Right renal cortex interstitium (tissue), 3 donors: Measurements from ENCODE around the gene PLEKHA7. TPM values are rescaled to one million over a fixed set of nuclear protein-coding genes. Genes with fewer than 3 reads are reported as not detected.
"Not testable (repeated sequence)": the region's sequence is repeated elsewhere in the genome, so short reads cannot be mapped to it uniquely, and the experiment has no call there.

Experiments used
- DNase-seq, 3 donors: peaks; one replicate each; pipeline ENCODE4 v3.0.0-alpha.2; 2013; ENCODE audit warnings: low read depth in 3 of 3, low spot score in 2 of 3
- polyA plus RNA-seq, 3 donors: library from polyadenylated mRNA; unstranded; fragments of 120-200 nt; gene quantifications; one replicate each; pipeline ENCODE4 v1.2.1, GENCODE V29; 2013; ENCODE audit not compliant: insufficient read length in 3 of 3

The PLEKHA7 gene
- polyA plus RNA-seq, 3 donors = 48.3 to 53.0 (median 49.3) TPM

- no peak for DNase-seq
These were observed 31.9 kb downstream of the PLEKHA7 start for GRCh38 chr11:16982256-16982671.

- DNase-seq = no peak
These were observed 32.5 kb downstream of the PLEKHA7 start for GRCh38 chr11:16981651-16982194.

DNA sequence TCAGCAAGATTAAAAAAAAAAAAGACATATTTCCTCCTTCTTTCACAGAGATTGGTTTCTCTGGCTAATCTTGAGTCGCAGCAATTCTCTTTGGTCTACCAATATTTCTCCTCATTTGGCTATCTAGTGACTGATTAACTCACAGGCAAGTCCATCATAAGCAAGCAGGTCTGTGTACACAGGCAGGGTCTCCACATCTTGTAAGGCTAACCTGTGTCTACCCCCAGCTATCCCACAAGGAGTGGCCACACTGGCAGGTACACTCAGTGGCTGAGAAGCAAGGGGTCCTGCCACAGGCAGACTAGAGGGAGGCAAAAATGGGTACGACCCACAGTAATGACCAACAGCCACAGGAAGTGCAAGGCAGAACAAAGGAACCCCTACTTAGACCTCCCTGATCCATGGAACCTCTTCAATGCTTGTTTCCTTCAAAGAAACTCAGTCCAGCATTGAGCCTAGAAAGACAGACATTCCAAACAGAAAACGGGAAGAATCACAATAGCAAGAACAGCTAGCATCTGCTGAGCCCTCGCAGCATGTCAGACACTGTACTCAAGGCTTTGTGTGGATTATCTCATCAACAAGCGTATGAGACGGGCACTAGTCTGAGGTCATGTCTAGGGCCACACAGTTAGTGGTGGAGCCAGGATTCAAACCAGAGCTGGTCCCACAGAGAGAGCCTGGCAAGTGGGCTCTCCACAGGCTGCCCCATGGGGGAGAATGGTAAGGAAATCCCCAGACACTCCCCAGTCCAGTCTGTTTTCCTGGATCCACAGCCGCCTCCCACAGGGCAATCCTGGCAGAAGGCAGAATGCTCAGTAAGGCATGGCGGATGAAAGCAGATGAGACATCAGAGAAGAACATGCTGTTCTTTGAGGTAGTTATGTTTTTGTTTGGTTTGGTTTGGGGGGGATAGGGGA, 34.3 kb downstream of the PLEKHA7 start:
- no peak for DNase-seq

DNA sequence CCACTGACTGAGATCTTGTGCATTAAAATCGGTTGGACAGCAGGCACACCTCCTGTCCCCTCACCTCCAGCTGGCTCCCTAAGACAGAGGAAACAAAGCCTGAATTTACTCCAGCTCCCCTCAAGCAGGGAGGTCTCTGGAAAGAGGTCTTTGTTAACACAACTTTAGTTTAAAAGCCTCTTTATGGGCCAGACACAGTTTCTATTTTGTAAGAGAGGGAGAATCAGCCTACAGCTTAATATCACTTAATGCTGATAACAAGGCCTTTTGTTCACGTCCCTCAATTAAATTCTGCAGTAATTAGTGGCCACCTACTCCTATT, 36.3 kb downstream of the PLEKHA7 start:
- DNase-seq = no peak

DNA sequence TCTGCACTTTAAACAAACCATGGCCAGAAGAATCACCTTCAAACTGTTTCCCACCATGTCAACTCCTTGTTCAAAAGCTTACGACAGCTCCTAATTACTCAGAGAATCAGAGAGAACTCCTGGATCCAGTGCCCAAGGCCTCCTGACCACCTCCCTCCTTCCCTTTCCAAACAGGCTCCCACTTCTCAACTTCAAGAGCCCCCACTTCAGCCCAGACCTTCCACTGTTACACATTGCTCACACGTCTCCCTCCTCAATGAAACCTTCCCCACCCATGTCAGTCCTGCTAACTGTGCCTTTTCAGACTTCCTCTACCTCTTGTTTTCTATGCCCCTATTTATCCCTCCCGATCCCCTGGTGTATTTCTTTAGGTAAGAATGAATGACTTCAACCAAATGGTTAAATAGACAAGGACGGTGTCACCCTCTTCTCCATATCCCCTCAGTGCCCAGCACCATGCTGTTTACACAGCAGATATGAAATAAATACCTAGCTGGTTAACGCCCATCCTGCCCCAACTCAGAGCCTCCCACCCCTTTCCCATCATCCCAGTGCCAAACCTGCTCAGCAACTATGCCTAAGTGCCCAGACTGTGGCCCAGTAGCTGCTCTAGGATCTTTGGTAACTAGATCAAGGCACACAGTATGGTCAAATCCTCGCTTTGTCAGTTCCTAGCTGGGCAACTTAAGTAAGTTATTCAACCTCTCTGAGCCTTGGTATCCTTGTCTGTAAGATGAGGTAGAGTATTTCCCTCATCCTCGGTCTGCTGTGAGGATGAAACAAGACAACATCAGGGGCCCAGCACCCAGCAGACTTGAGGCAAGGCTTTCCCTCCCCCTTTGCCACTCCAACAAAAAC, 36.8 kb downstream of the PLEKHA7 start:
- DNase-seq = no peak

DNA sequence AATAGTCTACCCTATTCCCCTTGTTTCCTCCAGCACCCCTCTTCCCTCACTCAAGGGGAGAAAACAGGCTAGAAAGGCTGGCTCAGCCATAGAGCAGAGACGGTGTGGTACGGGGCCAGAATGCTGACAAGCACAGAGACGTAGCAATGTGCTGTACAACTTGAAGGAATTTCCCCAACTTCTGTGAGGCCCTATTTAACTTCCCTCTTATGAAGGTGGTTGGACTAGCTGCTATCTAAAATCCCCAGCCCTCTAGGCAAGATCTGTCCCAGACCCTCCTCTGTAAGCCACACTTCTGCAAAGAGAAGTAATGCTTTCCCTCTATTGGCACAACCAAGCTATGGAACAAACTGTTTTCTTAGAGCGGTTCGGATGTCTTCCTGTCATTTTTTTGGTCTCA, 37.8 kb downstream of the PLEKHA7 start:
- DNase-seq = no peak

GRCh38 chr11:16975906-16976305, 38.3 kb downstream of the PLEKHA7 start:
- no peak for DNase-seq

- no peak for DNase-seq
These were observed 40.8 kb downstream of the PLEKHA7 start for GRCh38 chr11:16973338-16973964.

GRCh38 chr11:16969010-16969999, 44.9 kb downstream of the PLEKHA7 start:
- no peak for DNase-seq

DNA sequence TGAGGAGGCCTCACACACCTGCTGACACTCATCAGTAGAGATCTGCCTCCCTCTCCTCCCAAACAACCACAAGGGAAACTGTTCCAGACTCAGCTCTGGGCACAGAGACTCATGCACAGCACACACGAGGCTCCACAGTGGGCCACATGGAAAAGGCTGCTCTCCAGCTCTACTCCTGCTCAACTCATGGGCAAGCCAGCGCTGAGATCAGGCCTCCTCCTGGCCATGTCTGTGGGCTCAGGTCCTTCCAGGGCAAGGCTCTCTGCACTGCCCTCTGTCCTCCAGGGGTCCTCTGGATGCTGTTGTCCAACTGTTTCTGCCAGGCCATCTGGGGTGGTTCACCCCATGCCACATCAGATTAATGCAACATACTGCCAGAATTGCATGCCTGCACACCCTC, 46.0 kb downstream of the PLEKHA7 start:
- no peak for DNase-seq

DNA sequence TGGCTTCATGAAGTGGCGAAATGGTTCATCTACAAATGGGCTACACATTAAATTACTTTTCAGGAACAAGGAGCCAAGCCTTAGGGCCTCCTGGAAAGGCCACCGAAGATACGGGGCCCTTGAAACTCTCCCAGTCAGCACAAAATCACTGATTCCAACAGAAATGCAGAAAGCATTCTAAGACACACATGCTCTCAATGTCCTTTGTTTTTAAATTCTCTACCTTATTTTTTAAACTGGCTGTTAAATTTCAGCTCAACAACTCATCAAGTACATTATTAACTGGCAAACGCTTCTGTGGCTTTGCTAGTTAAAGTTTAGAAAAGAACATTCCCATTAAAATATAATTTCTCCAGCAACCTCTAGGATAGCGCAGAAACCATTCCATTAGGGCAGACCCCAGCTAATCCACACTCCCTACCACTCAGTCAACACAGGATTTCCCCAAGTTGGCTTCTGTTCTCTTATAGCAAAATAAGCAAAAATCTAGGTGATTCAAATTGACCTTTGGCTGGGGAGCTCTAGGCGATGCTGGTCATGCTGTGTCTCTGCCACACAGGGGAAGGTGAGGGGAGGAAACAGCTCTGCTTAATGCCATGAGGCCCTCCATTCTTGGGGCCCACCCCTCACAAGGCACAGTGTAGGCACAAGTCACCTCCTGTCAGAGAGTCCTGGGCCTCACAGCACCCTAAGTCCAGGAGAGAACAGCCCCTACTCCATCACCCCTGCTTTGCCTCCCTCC, 47.1 kb downstream of the PLEKHA7 start:
- DNase-seq = no peak

- no peak for DNase-seq
These were observed 49.7 kb downstream of the PLEKHA7 start for GRCh38 chr11:16964501-16964900.

DNA sequence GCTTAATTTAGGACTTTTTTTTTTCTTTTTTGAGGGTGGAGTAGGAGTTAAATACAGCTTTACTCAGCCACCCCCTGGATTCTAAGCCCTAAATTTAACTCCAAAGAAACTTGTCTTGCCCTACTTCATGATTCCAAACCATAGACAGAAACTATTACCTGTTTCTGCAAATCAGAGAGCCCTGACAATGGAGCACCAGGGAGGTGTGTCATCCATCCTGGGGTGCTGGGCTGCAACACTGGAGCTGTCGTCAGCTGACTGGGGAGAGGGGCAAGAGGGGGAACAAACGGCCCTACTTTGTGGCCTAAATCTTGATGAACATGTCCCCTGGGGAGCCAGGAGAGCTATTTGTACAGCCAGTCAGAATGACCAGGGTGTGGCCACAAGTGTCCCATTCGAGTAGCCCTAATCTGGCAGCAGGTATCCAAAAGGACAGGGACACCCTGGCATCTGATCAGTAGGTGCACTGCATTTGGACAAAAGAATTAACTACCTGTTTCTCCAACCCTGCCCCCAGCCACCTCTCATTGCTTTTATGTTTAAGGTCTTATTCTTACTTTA, 50.8 kb downstream of the PLEKHA7 start:
- DNase-seq = no peak

- not testable (repeated sequence) for DNase-seq
These were observed 51.6 kb downstream of the PLEKHA7 start for GRCh38 chr11:16962589-16962988.

DNA sequence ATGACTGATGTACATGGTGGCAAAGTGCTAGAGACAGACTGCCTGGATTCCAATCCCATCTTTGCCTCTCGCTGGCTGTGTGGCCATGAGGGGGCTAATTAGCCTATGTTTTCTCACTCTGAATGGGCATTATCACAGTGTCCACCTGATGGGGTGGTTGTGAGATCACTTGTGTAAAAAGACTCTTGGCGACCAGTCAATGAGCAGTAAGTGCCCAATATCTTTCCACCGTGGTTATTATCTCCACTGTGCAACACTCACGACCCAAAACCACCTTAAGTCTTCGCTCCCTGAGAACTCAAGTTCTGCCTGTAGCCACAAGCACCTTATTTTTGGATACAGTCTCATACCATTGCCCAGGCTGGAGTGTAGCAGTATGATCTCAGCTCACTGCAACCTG, 52.1 kb downstream of the PLEKHA7 start:
- no peak for DNase-seq

DNA sequence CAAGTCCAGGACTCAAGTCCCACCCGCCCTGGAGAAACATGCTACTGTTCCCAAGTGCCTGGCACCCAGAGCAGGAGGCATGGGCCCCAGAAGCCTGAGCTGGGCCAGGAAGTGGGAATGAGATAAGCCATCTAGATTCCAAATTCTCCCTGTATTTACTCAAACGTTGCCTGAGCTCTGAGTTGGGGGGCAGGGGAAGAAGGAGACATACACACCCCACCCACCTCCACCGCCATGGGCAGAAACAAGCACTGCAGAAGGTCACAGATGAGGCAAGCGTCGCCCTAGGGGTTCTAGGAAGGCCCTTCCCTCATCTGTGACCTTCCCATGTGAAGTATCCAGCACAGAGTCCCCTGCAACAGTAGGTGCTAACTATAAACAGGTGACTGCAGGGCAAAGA, 54.0 kb downstream of the PLEKHA7 start:
- no peak for DNase-seq

GRCh38 chr11:16959602-16960001, 54.6 kb downstream of the PLEKHA7 start:
- no peak for DNase-seq

DNA sequence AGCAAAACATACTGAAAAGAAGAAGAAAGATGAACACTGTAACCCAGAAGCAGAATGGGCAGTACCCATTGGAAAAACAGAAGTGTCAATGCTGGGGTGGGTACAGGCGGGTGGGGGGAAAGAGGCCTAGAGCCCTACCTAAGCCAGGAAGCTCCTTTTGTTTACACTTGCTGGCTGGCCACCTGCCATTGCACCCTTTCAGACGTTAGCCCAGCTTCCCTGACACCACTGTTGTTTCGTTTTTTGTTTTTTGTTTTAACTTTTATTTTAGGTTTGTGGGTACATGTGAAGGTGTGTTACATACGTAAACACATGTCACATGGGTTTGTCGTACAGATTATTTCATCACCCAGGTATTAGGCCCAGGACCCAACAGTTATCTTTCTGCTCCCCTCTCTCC, 55.4 kb downstream of the PLEKHA7 start:
- DNase-seq = no peak
